Activated naive CD4-positive, alpha-beta T cell treated with anti-CD3 and anti-CD28 coated beads, Interleukin-2, amount 10 ng/mL, durations not matched to agents 7 days and 5 days (primary cell): ENCODE results near the gene ZDHHC1.
"Not testable (repeated sequence)": the region's sequence is repeated elsewhere in the genome, so short reads cannot be mapped to it uniquely, and the experiment has no call there.

Experiments used
- CTCF ChIA-PET: fragments of 350-600 bp; sonication (Branson Sonifier 250); formaldehyde crosslinking; loops from one replicate; lab custom pipeline; 2021; ENCODE audit warnings: antibody characterized with exemption; lab: Charles Lee
- DNase-seq: peaks from one replicate; pipeline ENCODE4 v3.0.0-alpha.2; 2020
- H3K27ac Mint-ChIP-seq: one replicate; pipeline ENCODE4 v1.8.0; 2021; ENCODE audit warnings: mild to moderate bottlenecking, moderate library complexity, mixed read lengths
- H3K27me3 Mint-ChIP-seq: one replicate; pipeline ENCODE4 v1.8.0; 2021; ENCODE audit warnings: mild to moderate bottlenecking, mixed read lengths
- H3K36me3 Mint-ChIP-seq: one replicate; pipeline ENCODE4 v1.8.0; 2021; ENCODE audit warnings: mixed read lengths
- H3K4me1 Mint-ChIP-seq: one replicate; pipeline ENCODE4 v1.8.0; 2021; ENCODE audit warnings: mixed read lengths
- H3K4me3 Mint-ChIP-seq: one replicate; pipeline ENCODE4 v1.8.0; 2021; ENCODE audit warnings: mild to moderate bottlenecking, moderate library complexity, mixed read lengths
- H3K9me3 Mint-ChIP-seq: one replicate; pipeline ENCODE4 v1.8.0; 2021; ENCODE audit warnings: mixed read lengths

ZDHHC1 gene

GRCh38 chr16:67387479-67388079, 28.7 kb downstream of the ZDHHC1 start:
- no peaks in the 10 kb centered on the region for H3K36me3 Mint-ChIP-seq
- H3K4me1 Mint-ChIP-seq = peaks cover 2% of the 10 kb centered on the region
- CTCF ChIA-PET = interaction anchor here (0.6 to 4.2 kb wide), 3 partner anchors 12 to 187 kb away, joined by 3 to 18 read pairs (median 3); no protein-coding TSS in a partner anchor
- H3K4me3 Mint-ChIP-seq = no peak overlapping the region
- no peak for DNase-seq
- peaks cover 81% of the 10 kb centered on the region for H3K27me3 Mint-ChIP-seq
- H3K27ac Mint-ChIP-seq = no peak overlapping the region
- no peaks in the 10 kb centered on the region for H3K9me3 Mint-ChIP-seq

GRCh38 chr16:67386861-67387455, 29.3 kb downstream of the ZDHHC1 start:
- no peak overlapping the region for H3K4me3 Mint-ChIP-seq
- H3K4me1 Mint-ChIP-seq = no peaks in the 10 kb centered on the region
- DNase-seq = no peak
- H3K27me3 Mint-ChIP-seq = peaks cover 81% of the 10 kb centered on the region
- no peak overlapping the region for H3K27ac Mint-ChIP-seq
- no peaks in the 10 kb centered on the region for H3K36me3 Mint-ChIP-seq
- no peaks in the 10 kb centered on the region for H3K9me3 Mint-ChIP-seq
- CTCF ChIA-PET = interaction anchor here (1.0 to 4.2 kb wide), 2 partner anchors 12 to 187 kb away, joined by 3 to 18 read pairs; no protein-coding TSS in a partner anchor

- Mint-ChIP-seq H3K9me3 (no peaks in the 10 kb centered on the region), H3K27ac (no peak overlapping the region), H3K4me1 (no peaks in the 10 kb centered on the region), H3K27me3 (peaks cover 66% of the 10 kb centered on the region), H3K4me3 (no peak overlapping the region), H3K36me3 (no peaks in the 10 kb centered on the region)
- no peak for DNase-seq
- CTCF ChIA-PET = interaction anchor here (0.6 to 1.7 kb wide), 2 partner anchors 8 to 15 kb away, joined by 3 to 6 read pairs; partner anchors contain the start of gene TPPP3
Observed at GRCh38 chr16:67384778-67385510, 31.3 kb downstream of the ZDHHC1 start.

- Mint-ChIP-seq H3K4me1 (no peaks in the 10 kb centered on the region), H3K27ac (no peak overlapping the region), H3K9me3 (no peaks in the 10 kb centered on the region), H3K27me3 (peaks cover 49% of the 10 kb centered on the region), H3K36me3 (no peaks in the 10 kb centered on the region), H3K4me3 (no peak overlapping the region)
- CTCF ChIA-PET = no interaction called here
- DNase-seq = no peak
Observed at GRCh38 chr16:67383284-67383683, 33.0 kb downstream of the ZDHHC1 start.

GRCh38 chr16:67378642-67379041, 37.6 kb downstream of the ZDHHC1 start:
- H3K9me3 Mint-ChIP-seq = no peaks in the 10 kb centered on the region
- peaks cover 29% of the 10 kb centered on the region for H3K27me3 Mint-ChIP-seq
- no peaks in the 10 kb centered on the region for H3K36me3 Mint-ChIP-seq
- no peak overlapping the region for H3K27ac Mint-ChIP-seq
- CTCF ChIA-PET = no interaction called here
- no peaks in the 10 kb centered on the region for H3K4me1 Mint-ChIP-seq
- no peak overlapping the region for H3K4me3 Mint-ChIP-seq
- DNase-seq = no peak

GRCh38 chr16:67376012-67376411, 40.3 kb downstream of the ZDHHC1 start:
- DNase-seq, CTCF ChIA-PET, H3K36me3 Mint-ChIP-seq, H3K27ac Mint-ChIP-seq, H3K9me3 Mint-ChIP-seq, H3K4me1 Mint-ChIP-seq, H3K4me3 Mint-ChIP-seq: not testable (repeated sequence)
- peaks cover 17% of the 10 kb centered on the region for H3K27me3 Mint-ChIP-seq

GRCh38 chr16:67372664-67373063, 43.6 kb downstream of the ZDHHC1 start:
- H3K4me3 Mint-ChIP-seq = no peak overlapping the region
- H3K4me1 Mint-ChIP-seq = no peaks in the 10 kb centered on the region
- no peaks in the 10 kb centered on the region for H3K36me3 Mint-ChIP-seq
- CTCF ChIA-PET = interaction anchor here (0.6 to 2.8 kb wide), 4 partner anchors 29 to 406 kb away, joined by 3 to 18 read pairs (median 4); no protein-coding TSS in a partner anchor
- H3K27me3 Mint-ChIP-seq = peaks cover 17% of the 10 kb centered on the region
- no peak overlapping the region for H3K27ac Mint-ChIP-seq
- no peaks in the 10 kb centered on the region for H3K9me3 Mint-ChIP-seq
- DNase-seq = no peak

- Mint-ChIP-seq H3K4me1 (peaks cover 2% of the 10 kb centered on the region), H3K36me3 (no peaks in the 10 kb centered on the region), H3K27ac (no peak overlapping the region), H3K9me3 (no peaks in the 10 kb centered on the region), H3K4me3 (no peak overlapping the region), H3K27me3 (peaks cover 5% of the 10 kb centered on the region)
- DNase-seq = no peak
- CTCF ChIA-PET = interaction anchor here (1.7 kb wide), 1 partner anchor 10 kb away, joined by 4 read pairs; no protein-coding TSS in a partner anchor
Observed at GRCh38 chr16:67370661-67371060, 45.6 kb downstream of the ZDHHC1 start.

GRCh38 chr16:67364600-67365235, 51.6 kb downstream of the ZDHHC1 start:
- peaks cover 8% of the 10 kb centered on the region for H3K4me1 Mint-ChIP-seq
- H3K36me3 Mint-ChIP-seq = no peaks in the 10 kb centered on the region
- CTCF ChIA-PET = interaction anchor here (0.6 kb wide), 1 partner anchor 230 kb away, joined by 3 read pairs; no protein-coding TSS in a partner anchor
- H3K27ac Mint-ChIP-seq = no peak overlapping the region
- no peak overlapping the region for H3K4me3 Mint-ChIP-seq
- peaks cover 11% of the 10 kb centered on the region for H3K27me3 Mint-ChIP-seq
- no peak for DNase-seq
- no peaks in the 10 kb centered on the region for H3K9me3 Mint-ChIP-seq

- Mint-ChIP-seq H3K27ac (no peak overlapping the region), H3K4me1 (peaks cover 8% of the 10 kb centered on the region), H3K9me3 (no peaks in the 10 kb centered on the region), H3K36me3 (no peaks in the 10 kb centered on the region), H3K4me3 (no peak overlapping the region), H3K27me3 (peaks cover 15% of the 10 kb centered on the region)
- DNase-seq = no peak
- CTCF ChIA-PET = no interaction called here
Observed at GRCh38 chr16:67361038-67361437, 55.2 kb downstream of the ZDHHC1 start.

- H3K4me1 Mint-ChIP-seq, H3K36me3 Mint-ChIP-seq, H3K4me3 Mint-ChIP-seq, CTCF ChIA-PET, DNase-seq, H3K9me3 Mint-ChIP-seq, H3K27ac Mint-ChIP-seq: not testable (repeated sequence)
- peaks cover 19% of the 10 kb centered on the region for H3K27me3 Mint-ChIP-seq
Observed at GRCh38 chr16:67359540-67360269, 56.6 kb downstream of the ZDHHC1 start.

GRCh38 chr16:67357561-67357960, 58.7 kb downstream of the ZDHHC1 start:
- CTCF ChIA-PET = no interaction called here
- no peak for DNase-seq
- H3K4me1 Mint-ChIP-seq = no peaks in the 10 kb centered on the region
- H3K36me3 Mint-ChIP-seq = no peaks in the 10 kb centered on the region
- peaks cover 19% of the 10 kb centered on the region for H3K27me3 Mint-ChIP-seq
- H3K4me3 Mint-ChIP-seq = no peak overlapping the region
- no peak overlapping the region for H3K27ac Mint-ChIP-seq
- H3K9me3 Mint-ChIP-seq = no peaks in the 10 kb centered on the region

GRCh38 chr16:67356396-67356795, 59.9 kb downstream of the ZDHHC1 start:
- Mint-ChIP-seq H3K27me3 (peaks cover 19% of the 10 kb centered on the region), H3K9me3 (no peaks in the 10 kb centered on the region), H3K36me3 (no peaks in the 10 kb centered on the region), H3K4me1 (no peaks in the 10 kb centered on the region), H3K4me3 (no peak overlapping the region), H3K27ac (no peak overlapping the region)
- no peak for DNase-seq
- CTCF ChIA-PET = interaction anchor here (0.7 to 1.7 kb wide), 3 partner anchors 10 to 569 kb away, joined by 3 to 4 read pairs (median 3); no protein-coding TSS in a partner anchor
